Fibroblast of peridontal ligament (primary cell): Measurements from ENCODE around the gene TULP1.
A peak's percentile ranks its signal among the peaks of the same experiment; 100 is the strongest.
"Not testable (repeated sequence)": the region's sequence is repeated elsewhere in the genome, so short reads cannot be mapped to it uniquely, and the experiment has no call there.

Source experiments
- DNase-seq: peaks from one replicate; pipeline ENCODE4 v3.0.0-alpha.2; 2010; ENCODE audit errors: extremely low read depth

The TULP1 gene

GRCh38 chr6:35512740-35513139, at the start of gene TULP1:
TSS of gene TULP1 (minus strand) at chr6:35512896. CDS start at chr6:35512858, 38 bp downstream.
- DNase-seq, result no peak

GRCh38 chr6:35562060-35562459, 49.4 kb upstream of the TULP1 start:
- DNase-seq, result no peak

GRCh38 chr6:35561113-35561512, 48.4 kb upstream of the TULP1 start:
- no peak for DNase-seq

GRCh38 chr6:35558571-35558970, 45.9 kb upstream of the TULP1 start:
- DNase-seq, result no peak

- no peak for DNase-seq
Observed at GRCh38 chr6:35557239-35557638, 44.5 kb upstream of the TULP1 start.

GRCh38 chr6:35554811-35555210, 42.1 kb upstream of the TULP1 start:
- no peak for DNase-seq

- DNase-seq, result no peak
Observed at GRCh38 chr6:35553315-35553714, 40.6 kb upstream of the TULP1 start.

GRCh38 chr6:35552285-35552917, 39.7 kb upstream of the TULP1 start:
- peak; percentile 34 for DNase-seq

GRCh38 chr6:35550437-35550836, 37.7 kb upstream of the TULP1 start:
- no peak for DNase-seq

- DNase-seq, result no peak
Observed at GRCh38 chr6:35547676-35548075, 35.0 kb upstream of the TULP1 start.

GRCh38 chr6:35544769-35545361, 32.2 kb upstream of the TULP1 start:
- no peak for DNase-seq

- DNase-seq, result no peak
Observed at GRCh38 chr6:35543459-35544193, 30.9 kb upstream of the TULP1 start.

- DNase-seq, result no peak
Observed at GRCh38 chr6:35541836-35542235, 29.1 kb upstream of the TULP1 start.

- no peak for DNase-seq
Observed at GRCh38 chr6:35539223-35539622, 26.5 kb upstream of the TULP1 start.

GRCh38 chr6:35535847-35536246, 23.2 kb upstream of the TULP1 start:
- not testable (repeated sequence) for DNase-seq

- no peak for DNase-seq
Observed at GRCh38 chr6:35534407-35535170, 21.9 kb upstream of the TULP1 start.

- DNase-seq, result no peak
Observed at GRCh38 chr6:35533981-35534380, 21.3 kb upstream of the TULP1 start.

- DNase-seq, result no peak
Observed at GRCh38 chr6:35532126-35532525, 19.4 kb upstream of the TULP1 start.

GRCh38 chr6:35524380-35525020, 11.8 kb upstream of the TULP1 start:
- no peak for DNase-seq

- peak; percentile 45 for DNase-seq
Observed at GRCh38 chr6:35522660-35523658, 10.3 kb upstream of the TULP1 start.

- DNase-seq, result no peak
Observed at GRCh38 chr6:35522151-35522550, 9.5 kb upstream of the TULP1 start.
